Mesenchymal stem cell (in vitro differentiated cells and primary cell): ENCODE results near the gene MAGT1.

Experiments used
- DNase-seq: peaks from one replicate; pipeline ENCODE4 v3.0.0-alpha.2; 2013
- H2AFZ ChIP-seq: one replicate; pipeline ENCODE4 v1.6.1; 2013; ENCODE audit warnings: low read depth, mild to moderate bottlenecking, control low read depth, inconsistent platforms, low read length, moderate library complexity
- H2AK5ac ChIP-seq: 2 replicates; pipeline ENCODE4 v1.6.1; 2013; ENCODE audit warnings: low read length, moderate library complexity, mild to moderate bottlenecking, inconsistent platforms; ENCODE audit not compliant: severe bottlenecking
- H2BK120ac ChIP-seq: one replicate; pipeline ENCODE4 v1.6.1; 2013; ENCODE audit warnings: low read depth, mild to moderate bottlenecking, inconsistent platforms, low read length, moderate library complexity
- H2BK12ac ChIP-seq, 2 experiments: one replicate each; pipeline ENCODE4 v1.6.1; 2013; ENCODE audit warnings: inconsistent platforms in 2 of 2, low read length in 2 of 2, mild to moderate bottlenecking in 2 of 2, moderate library complexity in 2 of 2, control low read depth in 1 of 2
- H2BK15ac ChIP-seq: one replicate; pipeline ENCODE4 v1.6.1; 2013; ENCODE audit warnings: mild to moderate bottlenecking, low read depth, inconsistent platforms; ENCODE audit not compliant: poor library complexity, severe bottlenecking
- H2BK5ac ChIP-seq: 2 replicates; pipeline ENCODE4 v1.6.1; 2013; ENCODE audit warnings: low read depth, mild to moderate bottlenecking, low read length, control low read depth, inconsistent platforms; ENCODE audit not compliant: poor library complexity, severe bottlenecking
- H3K14ac ChIP-seq, 2 experiments: one replicate each; pipeline ENCODE4 v1.6.1; 2013; ENCODE audit warnings: inconsistent platforms in 2 of 2, low read length in 2 of 2, control low read depth in 1 of 2, mild to moderate bottlenecking in 1 of 2, moderate library complexity in 1 of 2
- H3K18ac ChIP-seq, 2 experiments: one replicate each; pipeline ENCODE4 v1.6.1; 2013; ENCODE audit warnings: inconsistent platforms in 2 of 2, low read length in 2 of 2, control low read depth in 1 of 2, low read depth in 1 of 2, mild to moderate bottlenecking in 1 of 2
- H3K23ac ChIP-seq, 2 experiments: one replicate each; pipeline ENCODE4 v1.6.1; 2013; ENCODE audit warnings: inconsistent platforms in 2 of 2, low read length in 2 of 2, mild to moderate bottlenecking in 2 of 2, moderate library complexity in 2 of 2, control low read depth in 1 of 2
- H3K27ac ChIP-seq: 2 replicates; pipeline ENCODE4 v1.5.1; 2013; ENCODE audit warnings: mild to moderate bottlenecking, moderate library complexity, low read length, control low read depth, inconsistent platforms; ENCODE audit not compliant: poor library complexity, severe bottlenecking
- H3K27me3 ChIP-seq, 2 experiments: 2 replicates each; pipeline versions ENCODE4 v1.6.1 to v1.7.0; 2013; ENCODE audit warnings: low read length in 2 of 2, mild to moderate bottlenecking in 2 of 2, moderate library complexity in 2 of 2, control low read depth in 1 of 2, inconsistent platforms in 1 of 2; ENCODE audit not compliant: control insufficient read depth in 1 of 2, insufficient read depth in 1 of 2
- H3K36me3 ChIP-seq, 2 experiments: 2 replicates each; pipeline versions ENCODE4 v1.6.1 to v1.7.0; 2013; ENCODE audit warnings: low read length in 2 of 2, control low read depth in 1 of 2, inconsistent platforms in 1 of 2, low read depth in 1 of 2, mild to moderate bottlenecking in 1 of 2; ENCODE audit not compliant: insufficient read depth in 2 of 2, control insufficient read depth in 1 of 2
- H3K4ac ChIP-seq, 2 experiments: one replicate each; pipeline ENCODE4 v1.6.1; 2013; ENCODE audit warnings: inconsistent platforms in 2 of 2, low read length in 2 of 2, mild to moderate bottlenecking in 2 of 2, moderate library complexity in 2 of 2, control low read depth in 1 of 2, low read depth in 1 of 2
- H3K4me1 ChIP-seq: 2 replicates; pipeline ENCODE4 v1.6.1; 2013; ENCODE audit warnings: low read depth, low read length, control low read depth; ENCODE audit not compliant: control insufficient read depth, insufficient read depth
- H3K4me2 ChIP-seq: 2 replicates; pipeline ENCODE4 v1.6.1; 2013; ENCODE audit warnings: low read length, mild to moderate bottlenecking, inconsistent platforms; ENCODE audit not compliant: poor library complexity, severe bottlenecking
- H3K4me3 ChIP-seq, 2 experiments: 2 replicates each; pipeline versions ENCODE4 v1.5.1 to v1.7.0; 2013; ENCODE audit warnings: low read length in 2 of 2, mild to moderate bottlenecking in 2 of 2, control low read depth in 1 of 2, low read depth in 1 of 2; ENCODE audit not compliant: insufficient read depth in 1 of 2
- H3K79me1 ChIP-seq: replicated peaks from 2 replicates; pipeline ENCODE4 v1.6.1; 2013; ENCODE audit warnings: mild to moderate bottlenecking, control low read depth, low read length, inconsistent platforms; ENCODE audit not compliant: poor library complexity, severe bottlenecking
- H3K9ac ChIP-seq: 2 replicates; pipeline ENCODE4 v1.7.0; 2013; ENCODE audit warnings: mild to moderate bottlenecking, low read length, moderate library complexity
- H3K9me3 ChIP-seq: 2 replicates; pipeline ENCODE4 v1.7.0; 2013; ENCODE audit warnings: mild to moderate bottlenecking, low read length; ENCODE audit not compliant: control insufficient read depth
- H4K8ac ChIP-seq: one replicate; pipeline ENCODE4 v1.6.1; 2013; ENCODE audit warnings: inconsistent platforms, mild to moderate bottlenecking, low read length, moderate library complexity
- H4K91ac ChIP-seq: one replicate; pipeline ENCODE4 v1.6.1; 2013; ENCODE audit warnings: mild to moderate bottlenecking, low read length, inconsistent platforms
- WGBS: methylation state at CpG from one replicate; pipeline ENCODE4 v1.1.7; 2013; ENCODE audit warnings: mixed read lengths; 5-methylcytosine and 5-hydroxymethylcytosine counted together

The MAGT1 gene

GRCh38 chrX:77788050-77788449 is 107.2 kb downstream of the MAGT1 start:
- Histone ChIP-seq H3K27ac (no peak overlapping the region), H3K4me2 (no peak overlapping the region), H2BK15ac (no peak overlapping the region), H2BK12ac (no peak overlapping the region), H3K4me3 (peak overlapping the region in 1 of 2 experiments; percentile 34), H2AFZ (no peak overlapping the region), H3K14ac (no peak overlapping the region), H4K91ac (no peak overlapping the region), H3K4me1 (no peaks in the 10 kb centered on the region), H2BK5ac (no peak overlapping the region), H3K9me3 (no peaks in the 10 kb centered on the region), H3K23ac (no peak overlapping the region), H2AK5ac (no peak overlapping the region), H3K4ac (no peak overlapping the region), H2BK120ac (no peak overlapping the region), H3K27me3 (no peaks in the 10 kb centered on the region), H3K18ac (no peak overlapping the region), H3K79me1 (no peaks in the 10 kb centered on the region), H3K36me3 (no peaks in the 10 kb centered on the region), H4K8ac (no peak overlapping the region), H3K9ac (peak overlapping the region; percentile 49)
- peak; percentile 15 for DNase-seq
- WGBS: 100% methylated on average over 1 of the region's 2 CpGs

DNA sequence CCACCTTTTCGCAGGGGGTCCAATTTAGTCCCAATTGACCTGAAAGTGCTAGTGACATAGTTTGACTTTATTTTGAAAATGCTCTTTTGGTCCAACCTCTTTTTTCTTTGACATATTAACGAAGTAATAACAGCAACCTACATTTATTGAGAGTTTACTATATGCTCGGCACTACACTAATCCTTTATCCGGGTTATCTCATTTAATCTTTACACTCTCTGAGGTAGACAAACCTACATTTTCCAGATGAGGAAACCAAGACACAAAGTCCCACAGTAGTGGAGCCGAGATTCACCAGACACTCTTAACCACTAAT is 108.9 kb downstream of the MAGT1 start:
- Histone ChIP-seq H3K4ac (no peak overlapping the region), H3K27me3 (no peaks in the 10 kb centered on the region), H3K4me2 (no peak overlapping the region), H3K4me3 (peak overlapping the region in 1 of 2 experiments; percentile 85), H3K27ac (no peak overlapping the region), H2BK12ac (no peak overlapping the region), H3K14ac (no peak overlapping the region), H2BK5ac (no peak overlapping the region), H2AFZ (no peak overlapping the region), H2BK120ac (no peak overlapping the region), H3K23ac (no peak overlapping the region), H2BK15ac (no peak overlapping the region), H3K9me3 (no peaks in the 10 kb centered on the region), H3K4me1 (no peaks in the 10 kb centered on the region), H4K8ac (no peak overlapping the region), H3K18ac (no peak overlapping the region), H3K9ac (peak overlapping the region; percentile 96), H3K36me3 (no peaks in the 10 kb centered on the region), H3K79me1 (no peaks in the 10 kb centered on the region), H2AK5ac (no peak overlapping the region), H4K91ac (no peak overlapping the region)
- WGBS: 42% methylated on average over 3 of the region's 5 CpGs
- DNase-seq: no peak

- Histone ChIP-seq H3K23ac (no peak within 1 kb of the TSS), H2AFZ (peak within 1 kb of the TSS; percentile 39), H3K4me1 (no peaks in the 10 kb centered on the region), H2BK12ac (no peak within 1 kb of the TSS), H2BK5ac (no peak within 1 kb of the TSS), H3K4ac (peak within 1 kb of the TSS; percentile 77 to 91), H3K4me2 (peak within 1 kb of the TSS; percentile 50), H3K9ac (peak within 1 kb of the TSS; percentile 96), H3K27me3 (no peaks in the 10 kb centered on the region), H2AK5ac (no peak within 1 kb of the TSS), H4K91ac (peak within 1 kb of the TSS; percentile 89), H4K8ac (peak within 1 kb of the TSS; percentile 96), H3K4me3 (peak within 1 kb of the TSS; percentile 76 to 85), H3K79me1 (no peaks in the 10 kb centered on the region), H3K27ac (peak within 1 kb of the TSS; percentile 91), H3K14ac (peak within 1 kb of the TSS in 1 of 2 experiments; percentile 96), H3K36me3 (no peaks in the 10 kb centered on the region), H3K9me3 (no peaks in the 10 kb centered on the region), H3K18ac (peak within 1 kb of the TSS; percentile 88 to 92), H2BK15ac (peak within 1 kb of the TSS; percentile 52), H2BK120ac (peak within 1 kb of the TSS; percentile 61)
- DNase-seq: peak; percentile 87
- WGBS: under 1% methylated on average over 37 of the region's 61 CpGs
These were observed 109.5 kb downstream of the MAGT1 start, which contains the start of gene ATRX for GRCh38 chrX:77785486-77786364. TSS of gene ATRX (minus strand) at chrX:77786216. CDS start at chrX:77786001, 215 bp downstream.

DNA sequence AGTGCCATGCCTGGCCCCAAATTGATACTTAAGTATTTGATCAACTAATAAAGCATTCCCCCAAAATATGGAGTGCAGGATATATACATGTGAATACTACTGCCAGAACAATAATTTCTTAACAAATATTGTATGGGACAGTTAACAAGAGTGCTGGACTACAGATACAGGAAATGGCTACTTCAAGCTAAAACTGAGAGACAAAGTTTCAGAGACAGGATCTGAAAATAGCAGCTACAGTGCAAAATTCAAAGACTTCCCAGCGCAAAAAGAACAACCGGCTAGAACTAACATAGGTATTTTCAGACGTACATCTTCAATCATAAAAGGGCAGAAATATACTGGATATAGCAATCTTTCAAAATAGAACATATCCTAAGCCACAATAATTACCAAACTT is 115.5 kb downstream of the MAGT1 start:
- Histone ChIP-seq H2BK15ac (no peak overlapping the region), H4K91ac (no peak overlapping the region), H3K18ac (no peak overlapping the region), H3K27me3 (no peaks in the 10 kb centered on the region), H3K27ac (no peak overlapping the region), H3K4ac (no peak overlapping the region), H3K9ac (no peak overlapping the region), H3K4me2 (no peak overlapping the region), H4K8ac (no peak overlapping the region), H2AFZ (no peak overlapping the region), H2AK5ac (no peak overlapping the region), H2BK120ac (no peak overlapping the region), H3K79me1 (no peaks in the 10 kb centered on the region), H2BK12ac (no peak overlapping the region), H3K14ac (no peak overlapping the region), H3K4me1 (no peaks in the 10 kb centered on the region), H2BK5ac (no peak overlapping the region), H3K23ac (no peak overlapping the region), H3K36me3 (no peaks in the 10 kb centered on the region), H3K4me3 (no peak overlapping the region), H3K9me3 (no peaks in the 10 kb centered on the region)
- DNase-seq: no peak
- 88% methylated on average over 3 of the region's 3 CpGs for WGBS
